GM19099 (cell line): ENCODE data around the gene RNF214.

Experiments used
- POLR2A ChIP-seq: IDR thresholded peaks from 3 replicates; pipeline ENCODE4 v1.6.1; 2011; ENCODE audit warnings: low read depth; ENCODE audit not compliant: insufficient read length; ENCODE audit errors: extremely low read depth

RNF214 gene

DNA sequence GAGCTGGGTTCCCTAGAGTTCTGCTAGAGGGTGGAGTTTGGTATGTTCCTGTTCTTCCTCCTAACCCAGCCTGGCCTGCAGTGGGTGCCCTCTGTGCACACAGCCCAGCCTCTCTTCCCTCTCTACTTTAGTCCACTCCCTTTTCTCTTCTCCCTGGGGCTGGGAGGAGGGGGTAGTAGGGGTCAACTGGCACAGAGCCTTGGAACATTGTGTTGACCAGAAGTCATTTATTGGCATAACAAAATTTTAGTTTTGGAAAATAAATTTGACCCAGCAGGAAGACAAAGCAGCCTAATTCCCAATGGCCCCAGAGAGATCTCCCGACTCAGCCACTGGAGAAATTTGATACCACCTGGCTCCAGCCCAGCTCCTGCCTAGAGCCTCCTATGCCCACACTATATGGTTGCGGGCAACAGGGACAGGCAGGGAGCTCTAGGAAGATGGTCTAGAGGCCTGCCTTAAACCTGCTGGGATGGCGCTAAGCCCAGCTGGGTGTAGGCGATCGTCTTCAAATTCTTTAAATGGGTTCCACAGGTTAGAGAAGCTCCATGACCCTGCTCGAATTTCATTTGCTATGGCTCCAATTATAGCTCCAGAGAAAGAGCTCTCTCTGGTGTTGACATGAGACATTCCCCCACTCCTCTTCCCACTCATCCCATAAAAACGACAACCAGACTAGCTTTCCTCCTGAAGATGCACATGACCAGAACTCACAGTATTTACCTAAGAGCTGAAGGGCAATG is 10.5 kb upstream of the RNF214 start:
- no peak for TF ChIP-seq POLR2A

DNA sequence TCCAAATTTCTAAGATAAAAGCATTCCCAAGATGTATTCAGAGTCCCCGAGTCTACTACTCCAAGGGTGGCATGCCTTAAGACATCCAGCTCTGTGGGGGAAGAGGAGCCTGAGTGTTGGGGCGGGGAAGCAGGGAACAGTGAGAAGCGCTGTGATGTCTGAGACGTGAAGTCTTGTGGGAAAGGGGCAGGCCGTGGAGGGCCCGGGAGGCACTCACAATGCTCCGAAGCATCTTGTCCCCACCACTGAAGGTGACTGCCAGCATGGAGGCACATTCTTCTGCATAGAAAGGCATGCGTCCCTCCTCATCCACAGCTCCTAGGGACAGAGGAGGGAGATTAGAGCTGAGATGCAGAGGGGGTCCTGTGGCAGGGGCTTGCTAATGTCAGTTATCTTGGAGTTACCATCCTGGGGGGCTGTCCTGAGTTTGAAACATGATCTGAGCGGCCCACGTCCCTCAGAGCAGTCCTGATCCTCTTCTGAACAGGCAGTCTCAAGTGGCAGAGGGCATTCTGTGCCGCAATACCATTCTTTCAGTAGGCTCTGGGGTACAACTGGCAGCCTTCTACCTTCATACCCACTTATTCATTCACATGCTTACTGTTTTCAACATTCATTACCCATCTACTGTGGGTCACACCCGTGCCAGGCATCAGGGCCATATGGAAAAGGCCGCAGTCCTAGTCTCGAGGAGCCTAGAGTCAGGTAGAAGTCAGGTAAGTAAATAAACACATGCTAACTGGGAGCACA is 9.3 kb upstream of the RNF214 start:
- no peak for TF ChIP-seq POLR2A

DNA sequence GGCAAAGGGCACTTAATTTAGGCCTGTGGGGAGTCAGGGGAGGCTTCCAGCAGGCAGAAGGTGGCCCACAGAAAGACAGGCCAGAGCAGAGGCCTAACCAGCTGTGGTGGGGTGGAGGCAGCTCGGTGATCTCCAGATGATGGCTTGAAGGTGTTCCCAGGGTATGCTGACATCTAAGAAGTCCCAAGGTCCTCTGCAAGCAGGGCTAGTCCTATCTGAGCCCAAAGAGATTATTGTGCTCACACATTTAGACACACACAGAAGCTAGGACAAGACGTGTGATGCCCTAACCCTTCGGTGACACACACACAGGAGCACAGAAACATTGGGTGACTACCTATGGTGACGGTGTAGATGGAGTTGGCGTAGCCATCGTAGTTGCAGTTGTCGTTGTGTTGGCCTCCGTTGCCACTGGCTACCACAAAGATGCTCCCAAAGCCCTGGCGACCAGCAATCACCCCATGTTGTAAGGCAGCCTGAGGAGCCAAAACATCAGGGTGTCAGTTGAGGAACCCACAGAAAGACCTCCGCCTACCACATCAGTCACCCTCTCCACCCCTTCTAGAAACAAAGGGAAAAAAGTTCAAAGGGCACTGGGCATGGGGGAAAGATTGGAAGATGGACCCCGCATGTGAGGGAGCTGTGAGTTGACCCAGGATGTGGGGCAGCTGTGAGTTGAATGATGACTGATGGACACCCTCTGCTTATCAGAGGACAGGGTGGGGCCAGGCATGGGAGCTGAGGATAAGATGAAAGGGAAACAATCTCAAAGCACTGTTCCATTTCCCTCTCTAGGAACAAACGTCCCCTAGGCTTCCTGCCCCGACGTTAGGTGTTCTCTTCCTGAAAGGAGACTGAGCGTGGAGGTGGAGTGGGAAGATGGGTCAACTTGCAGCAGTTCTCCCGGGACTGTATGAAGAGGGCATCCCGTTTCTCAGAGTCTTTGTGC is 8.5 kb upstream of the RNF214 start:
- TF ChIP-seq POLR2A = no peak

DNA sequence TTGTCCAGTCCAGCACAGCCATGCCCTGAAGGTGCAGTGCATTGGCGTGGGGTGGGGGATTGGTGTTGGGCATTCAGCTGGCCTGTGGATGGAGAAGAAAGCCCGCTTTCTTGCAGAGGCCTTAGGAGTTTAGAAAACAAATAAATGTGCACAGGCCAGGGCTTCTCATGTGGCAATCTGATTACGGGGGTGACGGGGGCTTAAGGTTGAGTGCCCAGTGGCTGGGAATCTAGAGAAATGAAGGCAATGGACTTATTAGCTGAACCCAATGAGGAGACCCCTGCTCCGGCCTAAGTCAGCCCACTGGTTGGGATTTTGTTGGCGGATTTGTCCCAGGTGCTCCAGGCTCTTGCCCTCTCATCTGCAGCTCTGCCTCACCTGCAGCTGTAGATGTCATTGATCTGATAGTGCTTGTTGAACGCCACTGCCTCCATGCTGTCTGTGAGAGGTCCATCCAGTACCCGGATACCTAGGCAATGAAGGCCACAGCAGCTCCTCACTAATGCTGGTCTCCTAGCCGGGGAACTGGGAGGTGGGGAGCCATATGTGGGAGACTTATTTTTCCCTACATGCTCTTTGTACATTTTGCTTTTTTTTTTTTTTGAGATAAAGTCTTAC is 6.8 kb upstream of the RNF214 start:
- TF ChIP-seq POLR2A = no peak

DNA sequence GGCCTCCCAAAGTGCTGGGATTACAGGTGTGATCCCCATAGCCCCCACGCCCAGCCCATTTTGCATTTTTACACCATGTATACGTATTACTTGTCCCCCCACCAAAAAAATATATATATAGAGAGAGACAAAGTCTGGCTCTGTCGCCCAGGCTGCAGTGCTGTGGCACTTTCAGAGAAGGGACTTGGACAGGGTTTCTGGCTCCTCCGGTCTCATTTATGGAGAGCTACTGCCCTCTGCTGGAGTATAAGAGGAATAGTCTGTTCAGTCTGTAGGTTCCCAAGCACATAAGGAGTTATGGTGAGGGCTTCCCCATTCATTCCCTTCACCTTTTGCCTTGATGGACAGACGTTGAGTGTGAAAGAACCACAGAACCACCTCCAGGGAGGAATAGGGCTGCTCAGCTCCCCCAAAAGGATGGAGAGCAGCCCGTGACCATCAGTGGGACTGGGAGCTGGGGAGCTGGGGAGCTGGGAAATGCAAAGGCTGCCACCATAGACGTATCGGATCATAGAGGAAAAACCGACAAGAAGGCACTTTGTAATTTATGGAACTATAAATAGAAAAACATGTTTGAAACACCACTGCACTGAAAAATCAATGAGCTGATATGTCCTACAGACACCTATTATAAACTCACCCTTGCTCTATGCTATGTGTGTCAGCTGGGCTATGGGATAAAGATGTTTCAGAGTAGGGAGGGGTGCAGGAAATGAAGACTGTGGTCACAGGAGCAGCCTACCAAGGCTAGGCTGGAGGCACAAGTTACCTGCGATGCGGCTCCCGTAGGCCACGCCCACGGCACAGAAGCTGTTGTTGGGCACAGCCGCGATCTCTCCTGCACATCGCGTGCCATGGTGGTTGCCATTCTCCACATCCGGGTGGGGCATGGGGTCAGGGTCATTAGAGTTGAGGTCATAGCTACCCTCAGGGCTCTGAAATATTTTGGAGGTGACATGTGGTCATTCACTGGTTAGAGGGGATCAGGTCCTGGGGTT is 5.8 kb upstream of the RNF214 start:
- TF ChIP-seq POLR2A = no peak

DNA sequence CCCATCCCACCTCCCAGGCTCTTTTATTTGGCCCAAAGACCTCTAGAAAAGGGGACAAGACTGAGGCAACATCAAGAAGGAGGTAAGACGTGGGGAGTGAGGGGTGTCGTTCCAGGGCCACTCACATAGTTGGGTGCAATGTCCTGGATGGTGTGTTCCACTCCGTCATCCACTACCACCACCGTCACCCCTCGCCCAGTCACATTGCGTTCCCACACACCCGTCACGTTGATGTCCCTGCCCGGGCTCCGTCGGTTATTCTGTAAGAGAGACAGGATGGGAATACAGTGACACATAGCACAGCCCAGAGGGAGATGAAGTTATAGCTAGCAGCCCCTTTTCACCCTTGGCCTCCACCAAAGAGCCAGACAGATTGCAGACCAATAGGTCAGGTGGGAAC is 4.4 kb upstream of the RNF214 start:
- no peak for TF ChIP-seq POLR2A

DNA sequence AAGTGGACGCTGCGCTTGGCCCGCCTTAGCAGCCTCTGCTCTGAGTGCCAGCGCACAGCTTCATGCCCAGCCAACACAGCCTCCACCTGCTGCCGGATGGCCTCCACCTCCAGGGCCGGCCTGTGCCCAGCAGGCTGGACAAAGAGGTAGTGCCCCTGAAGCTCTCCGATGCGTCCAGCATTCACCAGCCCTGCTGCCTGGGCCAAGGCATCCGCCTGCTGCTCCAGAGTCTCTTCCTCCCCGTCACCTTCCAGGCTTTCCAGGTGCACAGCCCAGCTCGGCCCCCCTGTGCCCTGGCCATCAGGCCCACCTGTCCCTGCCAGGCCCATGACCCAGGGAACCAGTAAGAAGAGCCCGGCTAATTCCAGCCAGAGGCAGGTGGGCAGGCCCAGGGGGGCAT is 3.1 kb upstream of the RNF214 start:
- TF ChIP-seq POLR2A = no peak

DNA sequence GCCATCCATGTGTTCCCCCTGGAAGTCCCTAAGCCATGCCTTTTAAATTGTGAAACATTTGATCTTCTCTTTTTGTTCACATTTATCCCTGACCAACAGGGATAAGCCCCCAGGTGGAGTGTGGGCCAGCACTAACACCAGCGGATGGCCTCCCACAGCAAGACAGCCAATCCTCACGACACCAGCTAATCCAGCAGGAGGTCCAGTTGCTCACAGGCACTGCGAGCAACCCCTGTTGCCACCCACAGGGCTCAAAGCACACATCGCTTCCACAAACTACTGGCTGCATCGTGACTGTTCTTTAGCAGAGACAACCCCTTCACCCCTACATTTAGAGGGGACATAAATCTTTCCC is 2.6 kb upstream of the RNF214 start:
- no peak for TF ChIP-seq POLR2A

DNA sequence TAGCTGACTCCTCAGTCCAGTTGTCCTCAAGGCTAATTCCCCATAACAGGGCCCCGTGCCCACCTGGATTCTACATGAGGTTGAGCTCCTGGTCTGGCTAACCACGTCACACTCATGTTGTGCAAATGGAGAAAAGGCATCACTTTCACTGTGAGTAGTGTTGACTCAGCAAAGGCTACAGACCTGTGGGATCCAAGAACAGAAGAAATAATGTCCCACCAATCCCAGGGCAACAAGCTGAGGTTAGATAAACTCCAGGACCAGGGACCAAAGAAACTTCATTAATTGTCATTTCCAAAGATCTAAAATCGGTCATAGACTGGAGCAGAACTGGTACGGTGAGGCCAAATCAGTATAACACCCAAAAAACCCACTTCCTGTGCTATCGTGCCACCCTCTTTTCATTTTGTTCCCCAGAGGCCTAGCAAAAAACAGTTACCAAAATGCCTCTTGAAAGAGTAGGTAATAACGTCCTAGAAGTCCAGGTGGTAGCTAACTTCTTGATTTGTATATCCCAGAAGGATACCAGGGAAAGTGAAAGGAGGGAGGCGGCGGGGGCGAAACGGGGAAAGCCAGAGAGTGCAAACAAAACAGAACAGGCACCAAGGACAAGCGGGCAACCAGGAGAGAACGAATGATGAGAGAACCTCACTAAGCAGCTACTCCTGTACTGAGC is 2.0 kb upstream of the RNF214 start:
- TF ChIP-seq POLR2A = no peak

DNA sequence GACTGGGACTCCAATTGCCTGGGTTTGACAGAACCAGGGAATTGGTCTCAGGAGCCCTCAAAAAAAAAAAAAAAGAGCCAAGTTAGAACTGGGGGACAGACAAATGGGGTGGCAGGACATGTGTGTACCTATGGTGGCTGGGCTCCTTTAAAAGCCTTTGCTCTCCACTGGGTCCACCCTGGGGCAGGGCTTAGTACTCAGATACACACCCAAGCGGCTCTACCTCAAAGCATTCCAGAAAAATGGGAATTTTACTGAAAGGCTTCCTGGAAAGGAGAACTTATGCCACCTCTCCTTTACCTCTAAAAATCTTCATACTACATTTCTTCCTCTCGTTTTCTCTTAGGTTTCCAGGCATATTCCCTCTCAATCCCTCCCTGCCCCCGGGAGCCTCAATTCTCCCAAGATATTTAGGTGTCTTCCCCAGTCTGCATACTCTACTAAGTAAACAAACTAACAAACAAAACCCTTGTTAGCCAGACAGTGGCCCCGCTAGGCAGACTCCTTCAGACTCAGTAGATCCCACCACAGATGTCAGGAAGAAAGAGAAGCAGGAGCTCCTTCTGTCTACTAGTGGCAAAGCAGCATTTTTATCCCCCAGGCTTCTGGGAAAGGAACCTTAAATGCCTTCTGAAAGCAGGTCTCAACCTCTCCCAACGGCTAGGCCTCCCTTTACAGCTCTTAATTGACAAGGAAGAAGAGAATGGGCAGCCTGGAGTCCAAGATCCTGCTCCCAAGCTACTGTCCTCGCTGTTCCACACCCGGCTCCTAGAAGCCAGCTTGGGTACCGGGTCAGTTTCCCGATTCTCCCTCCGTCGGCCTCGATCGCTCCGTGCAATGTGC is 1.3 kb upstream of the RNF214 start:
- TF ChIP-seq POLR2A = no peak

DNA sequence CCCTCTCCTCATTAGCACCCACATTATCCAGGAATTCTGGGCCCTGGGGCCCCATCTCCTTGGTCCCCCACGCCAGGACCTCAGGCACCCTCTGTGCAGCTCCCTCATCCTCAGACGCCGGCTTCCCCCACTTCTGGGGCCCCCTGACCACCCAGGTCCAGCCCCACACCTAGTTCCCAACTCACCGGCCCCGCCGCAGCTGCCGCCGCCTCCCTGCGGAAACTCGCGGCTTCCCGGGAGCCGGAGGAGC is 704 bp upstream of the RNF214 start, which contains the start of gene PCSK7:
PCSK7 (minus strand) TSS at position 232 of the 250 bp plus-strand sequence. CDS start 2,229 bp downstream, outside the sequence.
- no peak for TF ChIP-seq POLR2A

DNA sequence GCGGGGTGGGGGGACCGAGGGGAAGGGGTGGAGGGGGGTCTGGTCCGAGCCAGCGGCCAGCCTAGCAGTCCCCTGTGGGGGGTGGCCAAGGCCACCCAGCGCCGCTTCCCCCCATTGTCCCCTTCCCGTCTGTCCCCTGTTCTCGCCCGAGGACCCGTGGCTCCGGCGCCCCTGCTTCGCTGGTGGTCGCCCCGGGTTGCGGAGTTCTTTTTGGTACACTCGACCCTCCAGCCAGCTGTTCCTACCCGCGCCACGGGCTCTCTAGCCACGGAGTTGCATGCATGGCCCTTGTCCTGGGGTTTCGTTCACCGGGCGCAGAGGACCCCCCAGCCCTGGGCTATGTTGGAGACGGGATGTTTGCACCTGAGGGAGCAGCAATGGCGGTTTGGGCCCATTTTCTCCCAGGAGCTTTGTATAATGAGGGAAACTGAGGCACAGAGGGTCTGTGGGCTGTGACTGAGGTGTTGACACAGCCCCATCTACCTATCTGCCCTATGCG is 489 bp downstream of the RNF214 start:
- TF ChIP-seq POLR2A = no peak
